ENCODE results near the gene MRPL12. TPM values are rescaled to one million over a fixed set of nuclear protein-coding genes. Genes with fewer than 3 reads are reported as not detected.

Gene MRPL12
- total and polyA plus RNA-seq, 2 of the 13 experiments (the other 11 are each of a cell fraction or from before 2014, with no cell fraction given), result 39.1 to 94.1 TPM

DNA sequence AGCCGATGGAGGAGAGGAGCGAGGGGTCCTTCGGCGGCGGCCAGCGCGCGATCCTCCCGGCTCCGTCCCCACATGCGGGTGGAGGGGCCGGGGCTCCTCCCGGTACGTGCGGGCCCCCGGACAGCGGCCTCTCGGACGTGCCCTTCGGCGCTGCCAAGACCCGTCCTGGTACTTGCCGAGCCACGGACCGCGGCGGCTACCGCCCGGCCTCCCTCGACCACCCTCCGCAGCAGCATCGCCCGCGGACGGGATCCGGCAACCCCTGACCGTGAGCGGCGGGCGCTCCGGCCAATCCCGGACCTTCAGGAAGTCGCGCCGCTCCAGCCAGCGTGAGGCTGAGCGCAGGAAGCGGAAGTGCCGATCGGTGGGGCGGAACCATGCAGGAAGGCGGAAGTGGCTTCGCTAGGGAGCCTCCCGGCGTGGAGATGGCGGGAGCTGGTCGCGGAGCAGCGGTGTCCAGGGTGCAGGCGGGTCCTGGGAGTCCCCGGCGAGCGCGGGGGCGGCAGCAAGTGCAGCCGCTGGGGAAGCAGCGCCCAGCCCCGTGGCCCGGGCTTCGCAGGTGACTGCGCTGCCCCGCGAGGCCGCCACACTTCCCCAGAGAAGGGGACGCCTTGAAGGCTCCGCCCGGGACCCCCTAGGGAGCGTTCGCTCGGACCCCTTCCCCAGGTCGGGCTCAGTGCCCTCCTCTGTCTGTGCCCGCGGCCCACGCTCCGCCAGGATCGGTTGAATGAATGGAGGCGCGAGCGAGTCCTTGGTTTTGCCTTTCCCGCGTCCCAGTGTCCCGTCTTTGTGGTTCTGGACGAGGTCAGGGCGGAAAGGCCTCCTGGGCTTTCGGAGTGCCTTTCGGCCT is 36.6 kb upstream of the MRPL12 start, which contains the start of the genes CCDC137 and OXLD1 (continued):
- TF ChIP-seq, protein P1, sequence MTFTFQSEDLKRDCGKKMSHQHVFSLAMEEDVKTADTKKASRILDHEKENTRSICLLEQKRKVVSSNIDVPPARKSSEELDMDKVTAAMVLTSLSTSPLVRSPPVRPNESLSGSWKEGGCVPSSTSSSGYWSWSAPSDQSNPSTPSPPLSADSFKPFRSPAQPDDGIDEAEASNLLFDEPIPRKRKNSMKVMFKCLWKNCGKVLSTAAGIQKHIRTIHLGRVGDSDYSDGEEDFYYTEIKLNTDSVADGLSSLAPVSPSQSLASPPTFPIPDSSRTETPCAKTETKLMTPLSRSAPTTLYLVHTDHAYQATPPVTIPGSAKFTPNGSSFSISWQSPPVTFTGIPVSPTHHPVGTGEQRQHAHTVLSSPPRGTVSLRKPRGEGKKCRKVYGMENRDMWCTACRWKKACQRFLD (CRISPR knock-in tag; IDR thresholded peaks at IDR 0.05; ENCODE audit: borderline replicate concordance), result peak; percentile 76
- TF ChIP-seq, protein P2, sequence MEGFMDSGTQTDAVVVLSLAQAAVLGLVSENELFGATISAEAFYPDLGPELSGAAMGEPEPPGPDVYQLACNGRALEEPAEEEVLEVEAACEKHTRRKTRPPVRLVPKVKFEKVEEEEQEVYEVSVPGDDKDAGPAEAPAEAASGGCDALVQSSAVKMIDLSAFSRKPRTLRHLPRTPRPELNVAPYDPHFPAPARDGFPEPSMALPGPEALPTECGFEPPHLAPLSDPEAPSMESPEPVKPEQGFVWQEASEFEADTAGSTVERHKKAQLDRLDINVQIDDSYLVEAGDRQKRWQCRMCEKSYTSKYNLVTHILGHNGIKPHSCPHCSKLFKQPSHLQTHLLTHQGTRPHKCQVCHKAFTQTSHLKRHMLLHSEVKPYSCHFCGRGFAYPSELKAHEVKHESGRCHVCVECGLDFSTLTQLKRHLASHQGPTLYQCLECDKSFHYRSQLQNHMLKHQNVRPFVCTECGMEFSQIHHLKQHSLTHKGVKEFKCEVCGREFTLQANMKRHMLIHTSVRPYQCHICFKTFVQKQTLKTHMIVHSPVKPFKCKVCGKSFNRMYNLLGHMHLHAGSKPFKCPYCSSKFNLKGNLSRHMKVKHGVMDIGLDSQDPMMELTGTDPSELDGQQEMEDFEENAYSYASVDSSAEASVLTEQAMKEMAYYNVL (CRISPR knock-in tag; IDR thresholded peaks at IDR 0.05; ENCODE audit: borderline replicate concordance), result peak; percentile 39; the same call in 1 of the 2 replicates
- TF ChIP-seq EHMT2 (IDR thresholded peaks at IDR 0.05; ENCODE audit: borderline replicate concordance, low read depth, low read length), result no peak
- TF ChIP-seq MED8 (CRISPR knock-in tag; IDR thresholded peaks at IDR 0.05; ENCODE audit: insufficient replicate concordance), result no peak
- peak; percentile 47; the same call in 1 of the 2 replicates for TF ChIP-seq ZNF343 (CRISPR knock-in tag; IDR thresholded peaks at IDR 0.05)
- TF ChIP-seq, protein P3, sequence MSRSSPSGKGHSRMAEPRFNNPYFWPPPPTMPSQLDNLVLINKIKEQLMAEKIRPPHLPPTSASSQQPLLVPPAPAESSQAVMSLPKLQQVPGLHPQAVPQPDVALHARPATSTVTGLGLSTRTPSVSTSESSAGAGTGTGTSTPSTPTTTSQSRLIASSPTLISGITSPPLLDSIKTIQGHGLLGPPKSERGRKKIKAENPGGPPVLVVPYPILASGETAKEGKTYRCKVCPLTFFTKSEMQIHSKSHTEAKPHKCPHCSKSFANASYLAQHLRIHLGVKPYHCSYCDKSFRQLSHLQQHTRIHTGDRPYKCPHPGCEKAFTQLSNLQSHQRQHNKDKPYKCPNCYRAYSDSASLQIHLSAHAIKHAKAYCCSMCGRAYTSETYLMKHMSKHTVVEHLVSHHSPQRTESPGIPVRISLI (CRISPR knock-in tag; IDR thresholded peaks at IDR 0.05; ENCODE audit: borderline replicate concordance), result no peak
- no peak for TF ChIP-seq RAD51 (IDR thresholded peaks at IDR 0.05; ENCODE audit: borderline replicate concordance)
- TF ChIP-seq, protein P4, sequence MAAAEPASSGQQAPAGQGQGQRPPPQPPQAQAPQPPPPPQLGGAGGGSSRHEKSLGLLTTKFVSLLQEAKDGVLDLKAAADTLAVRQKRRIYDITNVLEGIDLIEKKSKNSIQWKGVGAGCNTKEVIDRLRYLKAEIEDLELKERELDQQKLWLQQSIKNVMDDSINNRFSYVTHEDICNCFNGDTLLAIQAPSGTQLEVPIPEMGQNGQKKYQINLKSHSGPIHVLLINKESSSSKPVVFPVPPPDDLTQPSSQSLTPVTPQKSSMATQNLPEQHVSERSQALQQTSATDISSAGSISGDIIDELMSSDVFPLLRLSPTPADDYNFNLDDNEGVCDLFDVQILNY (CRISPR knock-in tag; conservative IDR thresholded peaks at IDR 0.05), result peak; percentile 66; the same call in 1 of the 2 replicates
- peak; percentile 16; the same call in 1 of the 2 replicates for TF ChIP-seq FOXO1 (CRISPR knock-in tag; IDR thresholded peaks at IDR 0.05)
- no peak for TF ChIP-seq RORA (CRISPR knock-in tag; IDR thresholded peaks at IDR 0.05)
- 0 out of 2 replicates have a peak, but pooled peaks have one; percentile 33 for TF ChIP-seq ZNF101 (CRISPR knock-in tag; IDR thresholded peaks at IDR 0.05; ENCODE audit: borderline replicate concordance, low read depth)
- peak; percentile 85 for TF ChIP-seq ZNF383 (CRISPR knock-in tag; IDR thresholded peaks at IDR 0.05; ENCODE audit: borderline replicate concordance)
- TF ChIP-seq, protein P5, sequence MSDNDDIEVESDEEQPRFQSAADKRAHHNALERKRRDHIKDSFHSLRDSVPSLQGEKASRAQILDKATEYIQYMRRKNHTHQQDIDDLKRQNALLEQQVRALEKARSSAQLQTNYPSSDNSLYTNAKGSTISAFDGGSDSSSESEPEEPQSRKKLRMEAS (IDR thresholded peaks at IDR 0.05), result peak; percentile 95
- peak; percentile 83 for TF ChIP-seq SNAPC2 (CRISPR knock-in tag; IDR thresholded peaks at IDR 0.05)
- TF ChIP-seq, protein P6, sequence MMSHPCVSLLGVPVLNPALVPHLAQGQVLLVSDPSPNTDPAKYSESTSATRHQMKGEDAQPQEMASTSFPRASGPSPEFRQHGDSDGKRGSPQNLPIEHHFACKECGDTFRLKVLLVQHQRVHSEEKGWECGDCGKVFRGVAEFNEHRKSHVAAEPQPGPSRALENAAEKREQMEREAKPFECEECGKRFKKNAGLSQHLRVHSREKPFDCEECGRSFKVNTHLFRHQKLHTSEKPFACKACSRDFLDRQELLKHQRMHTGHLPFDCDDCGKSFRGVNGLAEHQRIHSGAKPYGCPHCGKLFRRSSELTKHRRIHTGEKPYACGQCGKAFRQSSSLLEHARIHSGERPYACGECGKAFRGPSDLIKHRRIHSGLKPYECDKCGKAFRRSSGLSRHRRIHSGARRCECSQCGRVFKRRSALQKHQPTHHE (CRISPR knock-in tag; IDR thresholded peaks at IDR 0.05; ENCODE audit: borderline replicate concordance), result no peak
- TF ChIP-seq TBX2 (CRISPR knock-in tag; IDR thresholded peaks at IDR 0.05; ENCODE audit: borderline replicate concordance), result peak; percentile 76
- peak; percentile 80 for TF ChIP-seq TOPORS (CRISPR knock-in tag; IDR thresholded peaks at IDR 0.05)
- TF ChIP-seq, protein P7, sequence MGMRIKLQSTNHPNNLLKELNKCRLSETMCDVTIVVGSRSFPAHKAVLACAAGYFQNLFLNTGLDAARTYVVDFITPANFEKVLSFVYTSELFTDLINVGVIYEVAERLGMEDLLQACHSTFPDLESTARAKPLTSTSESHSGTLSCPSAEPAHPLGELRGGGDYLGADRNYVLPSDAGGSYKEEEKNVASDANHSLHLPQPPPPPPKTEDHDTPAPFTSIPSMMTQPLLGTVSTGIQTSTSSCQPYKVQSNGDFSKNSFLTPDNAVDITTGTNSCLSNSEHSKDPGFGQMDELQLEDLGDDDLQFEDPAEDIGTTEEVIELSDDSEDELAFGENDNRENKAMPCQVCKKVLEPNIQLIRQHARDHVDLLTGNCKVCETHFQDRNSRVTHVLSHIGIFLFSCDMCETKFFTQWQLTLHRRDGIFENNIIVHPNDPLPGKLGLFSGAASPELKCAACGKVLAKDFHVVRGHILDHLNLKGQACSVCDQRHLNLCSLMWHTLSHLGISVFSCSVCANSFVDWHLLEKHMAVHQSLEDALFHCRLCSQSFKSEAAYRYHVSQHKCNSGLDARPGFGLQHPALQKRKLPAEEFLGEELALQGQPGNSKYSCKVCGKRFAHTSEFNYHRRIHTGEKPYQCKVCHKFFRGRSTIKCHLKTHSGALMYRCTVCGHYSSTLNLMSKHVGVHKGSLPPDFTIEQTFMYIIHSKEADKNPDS (CRISPR knock-in tag; IDR thresholded peaks at IDR 0.05), result no peak

Data from HepG2 (cell line).